ENCODE results near the gene BRD7. TPM values are rescaled to one million over a fixed set of nuclear protein-coding genes. Genes with fewer than 3 reads are reported as not detected.

Gene BRD7
- total and polyA plus RNA-seq, 4 donors = 13.3 to 34.3 (median 14.1) TPM

DNA sequence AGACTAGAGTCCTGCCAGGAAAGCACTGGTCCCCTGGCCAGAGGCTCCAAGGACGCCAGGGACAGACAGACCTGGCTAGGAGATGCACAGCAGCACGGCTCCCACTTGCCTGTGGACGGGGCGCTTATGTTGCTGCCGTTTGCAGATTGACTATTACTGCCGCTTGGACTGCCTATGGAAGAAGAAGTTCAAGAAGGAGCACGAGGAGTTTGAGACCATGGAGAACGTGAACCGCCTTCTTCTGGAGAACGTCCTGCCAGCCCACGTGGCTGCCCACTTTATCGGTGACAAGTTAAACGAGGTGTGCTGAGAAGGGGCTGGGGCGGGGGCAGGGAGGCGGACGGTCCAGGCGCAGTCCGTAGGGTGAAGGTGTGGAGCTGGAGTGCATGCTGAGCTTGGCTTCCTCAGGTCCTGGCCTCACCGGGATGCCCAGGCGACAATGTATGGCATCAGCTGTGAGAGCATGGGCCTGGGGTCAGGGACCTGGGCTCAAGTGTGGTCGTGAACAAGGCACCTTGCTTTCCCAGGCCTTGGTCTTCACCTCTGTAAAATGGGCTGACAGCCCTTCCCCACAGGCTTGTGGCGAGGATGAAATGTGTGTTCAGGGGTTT lies 56.8 kb downstream of the BRD7 start:
- Histone ChIP-seq H3K36me3 (ENCODE audit: control insufficient read depth in 4 of 4, insufficient read depth in 3 of 4, low read depth in 1 of 4, low read length in 3 of 4) (peaks cover 0 to 31% (median 23%) of the 10 kb centered on the region in 4 donors), H3K27me3 (ENCODE audit: control insufficient read depth in 4 of 4, insufficient read depth in 4 of 4, low read length in 3 of 4) (no peaks in the 10 kb centered on the region)

DNA sequence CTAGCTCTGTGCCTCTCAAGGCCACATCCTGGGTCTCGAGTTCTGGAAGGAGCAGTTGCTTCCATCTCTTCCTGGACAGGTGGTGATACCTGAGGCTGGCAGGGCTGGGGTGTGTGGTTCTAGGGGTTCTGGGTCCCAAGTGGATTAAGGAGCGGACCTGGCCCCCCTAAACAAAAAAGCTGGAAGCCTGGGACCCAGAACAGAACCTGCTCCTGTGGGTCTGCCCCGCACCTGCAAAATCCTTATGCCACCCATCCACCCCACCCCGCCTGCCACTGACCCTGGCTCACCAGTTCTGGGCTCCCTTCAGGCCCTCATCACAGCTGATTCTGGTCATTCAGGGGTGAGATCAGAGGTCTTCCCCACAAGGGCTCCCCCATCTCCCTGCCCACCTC lies 57.7 kb downstream of the BRD7 start:
- Histone ChIP-seq H3K4me3 (ENCODE audit: low read depth in 1 of 3, low read length in 3 of 3) (no peak overlapping the region), H3K36me3 (ENCODE audit: control insufficient read depth in 4 of 4, insufficient read depth in 3 of 4, low read depth in 1 of 4, low read length in 3 of 4) (peaks cover 0 to 23% (median 14%) of the 10 kb centered on the region in 4 donors), H3K27me3 (ENCODE audit: control insufficient read depth in 4 of 4, insufficient read depth in 4 of 4, low read length in 3 of 4) (no peaks in the 10 kb centered on the region), H3K4me1 (ENCODE audit: control insufficient read depth in 4 of 4, insufficient read depth in 4 of 4, low read length in 3 of 4) (no peaks in the 10 kb centered on the region), H3K27ac (ENCODE audit: low read depth in 1 of 2, low read length in 2 of 2) (no peak overlapping the region), H3K9ac (ENCODE audit: low read depth in 1 of 2, low read length in 2 of 2) (no peak overlapping the region), H3K9me3 (ENCODE audit: control insufficient read depth in 4 of 4, low read length in 3 of 4) (no peaks in the 10 kb centered on the region)
- TF ChIP-seq, protein P1, sequence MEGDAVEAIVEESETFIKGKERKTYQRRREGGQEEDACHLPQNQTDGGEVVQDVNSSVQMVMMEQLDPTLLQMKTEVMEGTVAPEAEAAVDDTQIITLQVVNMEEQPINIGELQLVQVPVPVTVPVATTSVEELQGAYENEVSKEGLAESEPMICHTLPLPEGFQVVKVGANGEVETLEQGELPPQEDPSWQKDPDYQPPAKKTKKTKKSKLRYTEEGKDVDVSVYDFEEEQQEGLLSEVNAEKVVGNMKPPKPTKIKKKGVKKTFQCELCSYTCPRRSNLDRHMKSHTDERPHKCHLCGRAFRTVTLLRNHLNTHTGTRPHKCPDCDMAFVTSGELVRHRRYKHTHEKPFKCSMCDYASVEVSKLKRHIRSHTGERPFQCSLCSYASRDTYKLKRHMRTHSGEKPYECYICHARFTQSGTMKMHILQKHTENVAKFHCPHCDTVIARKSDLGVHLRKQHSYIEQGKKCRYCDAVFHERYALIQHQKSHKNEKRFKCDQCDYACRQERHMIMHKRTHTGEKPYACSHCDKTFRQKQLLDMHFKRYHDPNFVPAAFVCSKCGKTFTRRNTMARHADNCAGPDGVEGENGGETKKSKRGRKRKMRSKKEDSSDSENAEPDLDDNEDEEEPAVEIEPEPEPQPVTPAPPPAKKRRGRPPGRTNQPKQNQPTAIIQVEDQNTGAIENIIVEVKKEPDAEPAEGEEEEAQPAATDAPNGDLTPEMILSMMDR (IDR thresholded peaks at IDR 0.05; ENCODE audit: low read depth, low read length, missing input control) = no peak
- no peak for TF ChIP-seq JUND (IDR thresholded peaks at IDR 0.05)
- TF ChIP-seq, protein P2, sequence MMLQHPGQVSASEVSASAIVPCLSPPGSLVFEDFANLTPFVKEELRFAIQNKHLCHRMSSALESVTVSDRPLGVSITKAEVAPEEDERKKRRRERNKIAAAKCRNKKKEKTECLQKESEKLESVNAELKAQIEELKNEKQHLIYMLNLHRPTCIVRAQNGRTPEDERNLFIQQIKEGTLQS (IDR thresholded peaks at IDR 0.05) = no peak
- no peak for DNase-seq (ENCODE audit: low spot score)
- 92% methylated on average over 4 of the region's 4 CpGs for WGBS

More for the DNA sequence above, 56.8 kb downstream of the BRD7 start:
- H3K27ac ChIP-seq (ENCODE audit: low read depth in 1 of 2, low read length in 2 of 2) = no peak overlapping the region
- no peaks in the 10 kb centered on the region for H3K4me1 ChIP-seq (ENCODE audit: control insufficient read depth in 4 of 4, insufficient read depth in 4 of 4, low read length in 3 of 4)
- no peak for DNase-seq (ENCODE audit: low spot score)
- H3K9ac ChIP-seq (ENCODE audit: low read depth in 1 of 2, low read length in 2 of 2) = no peak overlapping the region
- WGBS = 93% methylated on average over 22 of the region's 22 CpGs
- H3K4me3 ChIP-seq (ENCODE audit: low read depth in 1 of 3, low read length in 3 of 3) = no peak overlapping the region
- TF ChIP-seq, protein P3, sequence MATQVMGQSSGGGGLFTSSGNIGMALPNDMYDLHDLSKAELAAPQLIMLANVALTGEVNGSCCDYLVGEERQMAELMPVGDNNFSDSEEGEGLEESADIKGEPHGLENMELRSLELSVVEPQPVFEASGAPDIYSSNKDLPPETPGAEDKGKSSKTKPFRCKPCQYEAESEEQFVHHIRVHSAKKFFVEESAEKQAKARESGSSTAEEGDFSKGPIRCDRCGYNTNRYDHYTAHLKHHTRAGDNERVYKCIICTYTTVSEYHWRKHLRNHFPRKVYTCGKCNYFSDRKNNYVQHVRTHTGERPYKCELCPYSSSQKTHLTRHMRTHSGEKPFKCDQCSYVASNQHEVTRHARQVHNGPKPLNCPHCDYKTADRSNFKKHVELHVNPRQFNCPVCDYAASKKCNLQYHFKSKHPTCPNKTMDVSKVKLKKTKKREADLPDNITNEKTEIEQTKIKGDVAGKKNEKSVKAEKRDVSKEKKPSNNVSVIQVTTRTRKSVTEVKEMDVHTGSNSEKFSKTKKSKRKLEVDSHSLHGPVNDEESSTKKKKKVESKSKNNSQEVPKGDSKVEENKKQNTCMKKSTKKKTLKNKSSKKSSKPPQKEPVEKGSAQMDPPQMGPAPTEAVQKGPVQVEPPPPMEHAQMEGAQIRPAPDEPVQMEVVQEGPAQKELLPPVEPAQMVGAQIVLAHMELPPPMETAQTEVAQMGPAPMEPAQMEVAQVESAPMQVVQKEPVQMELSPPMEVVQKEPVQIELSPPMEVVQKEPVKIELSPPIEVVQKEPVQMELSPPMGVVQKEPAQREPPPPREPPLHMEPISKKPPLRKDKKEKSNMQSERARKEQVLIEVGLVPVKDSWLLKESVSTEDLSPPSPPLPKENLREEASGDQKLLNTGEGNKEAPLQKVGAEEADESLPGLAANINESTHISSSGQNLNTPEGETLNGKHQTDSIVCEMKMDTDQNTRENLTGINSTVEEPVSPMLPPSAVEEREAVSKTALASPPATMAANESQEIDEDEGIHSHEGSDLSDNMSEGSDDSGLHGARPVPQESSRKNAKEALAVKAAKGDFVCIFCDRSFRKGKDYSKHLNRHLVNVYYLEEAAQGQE (IDR thresholded peaks at IDR 0.05) = no peak
- TF ChIP-seq, protein P4, sequence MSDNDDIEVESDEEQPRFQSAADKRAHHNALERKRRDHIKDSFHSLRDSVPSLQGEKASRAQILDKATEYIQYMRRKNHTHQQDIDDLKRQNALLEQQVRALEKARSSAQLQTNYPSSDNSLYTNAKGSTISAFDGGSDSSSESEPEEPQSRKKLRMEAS (IDR thresholded peaks at IDR 0.05) = no peak
- TF ChIP-seq YY1 (IDR thresholded peaks at IDR 0.05) (no peak), SP1 (IDR thresholded peaks at IDR 0.05) (no peak), FOXA1 (IDR thresholded peaks at IDR 0.05) (no peak), TAF1 (conservative IDR thresholded peaks at IDR 0.05) (no peak)
- TF ChIP-seq, protein P5, sequence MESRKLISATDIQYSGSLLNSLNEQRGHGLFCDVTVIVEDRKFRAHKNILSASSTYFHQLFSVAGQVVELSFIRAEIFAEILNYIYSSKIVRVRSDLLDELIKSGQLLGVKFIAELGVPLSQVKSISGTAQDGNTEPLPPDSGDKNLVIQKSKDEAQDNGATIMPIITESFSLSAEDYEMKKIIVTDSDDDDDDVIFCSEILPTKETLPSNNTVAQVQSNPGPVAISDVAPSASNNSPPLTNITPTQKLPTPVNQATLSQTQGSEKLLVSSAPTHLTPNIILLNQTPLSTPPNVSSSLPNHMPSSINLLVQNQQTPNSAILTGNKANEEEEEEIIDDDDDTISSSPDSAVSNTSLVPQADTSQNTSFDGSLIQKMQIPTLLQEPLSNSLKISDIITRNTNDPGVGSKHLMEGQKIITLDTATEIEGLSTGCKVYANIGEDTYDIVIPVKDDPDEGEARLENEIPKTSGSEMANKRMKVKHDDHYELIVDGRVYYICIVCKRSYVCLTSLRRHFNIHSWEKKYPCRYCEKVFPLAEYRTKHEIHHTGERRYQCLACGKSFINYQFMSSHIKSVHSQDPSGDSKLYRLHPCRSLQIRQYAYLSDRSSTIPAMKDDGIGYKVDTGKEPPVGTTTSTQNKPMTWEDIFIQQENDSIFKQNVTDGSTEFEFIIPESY (IDR thresholded peaks at IDR 0.05) = no peak
- TF ChIP-seq, protein P1 (IDR thresholded peaks at IDR 0.05; ENCODE audit: low read depth, low read length, missing input control) = no peak
- TF ChIP-seq, protein P2 (IDR thresholded peaks at IDR 0.05) = no peak
- H3K9me3 ChIP-seq (ENCODE audit: control insufficient read depth in 4 of 4, low read length in 3 of 4) = no peaks in the 10 kb centered on the region

Measured in liver (tissue), 9 donors.